Sigmoid colon (tissue), 7 donors: ENCODE data around the gene RRP1B. TPM values are rescaled to one million over a fixed set of nuclear protein-coding genes. Genes with fewer than 3 reads are reported as not detected.

Source experiments
- DNase-seq: peaks from one replicate; pipeline ENCODE4 v3.0.0-alpha.2; 2019
- H3K27ac ChIP-seq, 4 donors: fragments of 200-600 bp; sonication (generic); one replicate each; pipeline ENCODE4 v1.5.1; 2016 to 2019; ENCODE audit warnings: mild to moderate bottlenecking in 1 of 4
- H3K27me3 ChIP-seq, 3 donors: fragments of 200-600 bp; sonication (generic); one replicate each; pipeline ENCODE4 v1.5.1; 2019; ENCODE audit warnings: mild to moderate bottlenecking in 1 of 3
- H3K36me3 ChIP-seq, 4 donors: fragments of 200-600 bp; sonication (generic); one replicate each; pipeline ENCODE4 v1.5.1; 2016 to 2019
- H3K4me1 ChIP-seq, 4 donors: fragments of 200-600 bp; sonication (generic); one replicate each; pipeline ENCODE4 v1.5.1; 2017 to 2019
- H3K4me3 ChIP-seq, 4 donors: fragments of 200-600 bp; sonication (generic); one replicate each; pipeline ENCODE4 v1.5.1; 2017 to 2019; ENCODE audit warnings: mild to moderate bottlenecking in 2 of 4, moderate library complexity in 1 of 4
- H3K9me3 ChIP-seq, 4 donors: fragments of 200-600 bp in 3 of 4; sonication (generic) in 3 of 4; one replicate each; pipeline versions ENCODE4 v1.5.1 to v1.6.1; 2013 to 2019
- CTCF ChIP-seq, 4 experiments: fragments of 450-650 bp in 3 of 4; fragments of 200-600 bp in 1 of 4; IDR thresholded peaks; one replicate each; pipeline ENCODE4 v1.5.1; 2016 to 2019; ENCODE audit warnings: antibody characterized with exemption in 4 of 4, mild to moderate bottlenecking in 3 of 4, moderate library complexity in 2 of 4
- EP300 ChIP-seq, 4 donors: sonication (generic); formaldehyde crosslinking; IDR thresholded peaks; one replicate each; pipeline ENCODE4 v1.6.1; 2017; ENCODE audit warnings: antibody characterized with exemption in 4 of 4
- POLR2A ChIP-seq, 2 donors: fragments of 450-650 bp; IDR thresholded peaks; one replicate each; pipeline ENCODE4 v1.6.1; 2016; ENCODE audit warnings: antibody characterized with exemption in 2 of 2, mild to moderate bottlenecking in 2 of 2, moderate library complexity in 2 of 2
- POLR2AphosphoS5 ChIP-seq, 4 donors: sonication (generic); formaldehyde crosslinking; IDR thresholded peaks; one replicate each; pipeline ENCODE4 v1.6.1; 2017; ENCODE audit warnings: antibody characterized with exemption in 4 of 4
- WGBS, 2 donors: extraction: QIAGEN DNeasy Blood & Tissue Kit; methylation state at CpG; one replicate each; pipeline ENCODE4 v1.1.7; 2013; 5-methylcytosine and 5-hydroxymethylcytosine counted together
- intact Hi-C: fragments of 100-400 bp; cut with DNase I; formaldehyde crosslinking; loops from one replicate; pipeline ENCODE4 v1.15.1; 2023
- polyA plus RNA-seq, 3 donors: library from polyadenylated mRNA; stranded (reverse); fragments of 200-250 nt; gene quantifications; one replicate each; pipeline ENCODE4 v1.2.3, GENCODE V29; 2013
- total RNA-seq, 4 donors: library from RNA; depleted of rRNA; stranded (reverse); fragments of >200 nt; gene quantifications; one replicate each; pipeline ENCODE4 v1.1.0, GENCODE V29; 2016
- donor health status: healthy with polysubstance abuse.
- donor health status: Bipolar disorder and iron deficiency.
- donor health status: healthy.

Gene RRP1B
- total and polyA plus RNA-seq, 7 donors = 3.5 to 20.5 (median 15.2) TPM

GRCh38 chr21:43663033-43663432, 3.7 kb downstream of the RRP1B start:
- WGBS, 2 donors = 86 to 88% methylated on average over 9 of the region's 9 CpGs
- Histone ChIP-seq H3K9me3 (no peaks in the 10 kb centered on the region), H3K4me3 (no peak overlapping the region), H3K27ac (no peak overlapping the region), H3K4me1 (peaks cover 0 to 23% (median 18%) of the 10 kb centered on the region in 4 donors), H3K36me3 (peaks cover 0 to 34% (median 1%) of the 10 kb centered on the region in 4 donors), H3K27me3 (no peaks in the 10 kb centered on the region)
- intact Hi-C loops = no loop called here
- no peak for DNase-seq
- no peak for TF ChIP-seq POLR2A (IDR thresholded peaks at IDR 0.05)
- TF ChIP-seq EP300 (IDR thresholded peaks at IDR 0.05) = no peak
- TF ChIP-seq POLR2AphosphoS5 (IDR thresholded peaks at IDR 0.05) = no peak
- TF ChIP-seq CTCF (IDR thresholded peaks at IDR 0.05) = no peak

- no peak for TF ChIP-seq EP300 (IDR thresholded peaks at IDR 0.05)
- no peak for TF ChIP-seq CTCF (IDR thresholded peaks at IDR 0.05)
- TF ChIP-seq POLR2AphosphoS5 (IDR thresholded peaks at IDR 0.05) = no peak
- no peak for TF ChIP-seq POLR2A (IDR thresholded peaks at IDR 0.05)
- no peaks in the 10 kb centered on the region for H3K27me3 ChIP-seq
- no peak overlapping the region for H3K27ac ChIP-seq
- intact Hi-C loops = no loop called here
- no peaks in the 10 kb centered on the region for H3K9me3 ChIP-seq
- peaks cover 0 to 17% (median 11%) of the 10 kb centered on the region in 4 donors for H3K4me1 ChIP-seq
- H3K36me3 ChIP-seq = peaks cover 0 to 34% (median 1%) of the 10 kb centered on the region in 4 donors
- WGBS, 2 donors = 54 to 59% methylated on average over 4 of the region's 4 CpGs
- no peak for DNase-seq
- no peak overlapping the region for H3K4me3 ChIP-seq
Observed at GRCh38 chr21:43664358-43664757, 5.0 kb downstream of the RRP1B start.

GRCh38 chr21:43665879-43666278, 6.5 kb downstream of the RRP1B start:
- peaks cover 0 to 47% (median 5%) of the 10 kb centered on the region in 4 donors for H3K36me3 ChIP-seq
- H3K27me3 ChIP-seq = no peaks in the 10 kb centered on the region
- intact Hi-C loops = no loop called here
- no peaks in the 10 kb centered on the region for H3K9me3 ChIP-seq
- no peak for TF ChIP-seq CTCF (IDR thresholded peaks at IDR 0.05)
- DNase-seq = no peak
- H3K27ac ChIP-seq = no peak overlapping the region
- 81 to 90% methylated on average over 4 of the region's 4 CpGs for WGBS, 2 donors
- no peak overlapping the region for H3K4me3 ChIP-seq
- H3K4me1 ChIP-seq = peaks cover 0 to 6% (median 3%) of the 10 kb centered on the region in 4 donors

GRCh38 chr21:43667191-43667904, 8.0 kb downstream of the RRP1B start:
- Histone ChIP-seq H3K36me3 (peaks cover 0 to 55% (median 7%) of the 10 kb centered on the region in 4 donors), H3K27me3 (no peaks in the 10 kb centered on the region), H3K4me3 (no peak overlapping the region), H3K27ac (no peak overlapping the region), H3K4me1 (no peaks in the 10 kb centered on the region), H3K9me3 (no peaks in the 10 kb centered on the region)
- 74 to 88% methylated on average over 7 of the region's 7 CpGs for WGBS, 2 donors
- no peak for DNase-seq
- TF ChIP-seq POLR2AphosphoS5 (IDR thresholded peaks at IDR 0.05) (no peak), CTCF (IDR thresholded peaks at IDR 0.05) (no peak), EP300 (IDR thresholded peaks at IDR 0.05) (no peak), POLR2A (IDR thresholded peaks at IDR 0.05) (no peak)
- intact Hi-C loops = no loop called here
